Progenitor cell of endocrine pancreas (in vitro differentiated cells): Measurements from ENCODE around the gene TIGD6. TPM values are rescaled to one million over a fixed set of nuclear protein-coding genes. Genes with fewer than 3 reads are reported as not detected.

Experiments used
- DNase-seq: peaks from one replicate; pipeline ENCODE4 v3.0.0; 2021; ENCODE audit warnings: low spot score; ENCODE audit not compliant: unreplicated experiment
- H3K27ac Mint-ChIP-seq: 2 replicates; pipeline ENCODE4 v1.8.0; 2021; ENCODE audit warnings: mild to moderate bottlenecking, moderate library complexity, mixed read lengths
- H3K27me3 Mint-ChIP-seq: 2 replicates; pipeline ENCODE4 v1.8.0; 2021; ENCODE audit warnings: mixed read lengths
- H3K36me3 Mint-ChIP-seq: 2 replicates; pipeline ENCODE4 v1.8.0; 2022; ENCODE audit warnings: mixed read lengths; ENCODE audit not compliant: insufficient read depth
- H3K4me1 Mint-ChIP-seq: 2 replicates; pipeline ENCODE4 v1.8.0; 2021; ENCODE audit warnings: low read depth, mixed read lengths
- H3K4me3 Mint-ChIP-seq: 2 replicates; pipeline ENCODE4 v1.8.0; 2021; ENCODE audit warnings: low read depth, mild to moderate bottlenecking, moderate library complexity, mixed read lengths
- H3K9me3 Mint-ChIP-seq: 2 replicates; pipeline ENCODE4 v1.8.0; 2021; ENCODE audit warnings: low read depth, mixed read lengths
- CTCF ChIP-seq: fragments of 200-600 bp; sonication (generic); IDR thresholded peaks from one replicate; pipeline ENCODE4 v1.5.0; 2021; ENCODE audit warnings: antibody characterized with exemption, mild to moderate bottlenecking; ENCODE audit not compliant: unreplicated experiment
- long read RNA-seq: library from polyadenylated mRNA; unstranded; transcript quantifications from one replicate; pipeline ENCODE4 v2.0.0, GENCODE V29; 2020
- total RNA-seq: library from RNA; stranded (reverse); gene quantifications from 2 replicates; pipeline ENCODE4 v1.2.1, GENCODE V29; 2021

TIGD6 gene
- 3.8 and 4.2 TPM in 2 replicates for total RNA-seq
- long read RNA-seq, full-length matches to known transcripts = 23 of 27 reads
- long read RNA-seq, partial matches to known transcripts = 0 of 27 reads
- long read RNA-seq, other reads (novel, unspliced or antisense) = 4 of 27 reads

DNA sequence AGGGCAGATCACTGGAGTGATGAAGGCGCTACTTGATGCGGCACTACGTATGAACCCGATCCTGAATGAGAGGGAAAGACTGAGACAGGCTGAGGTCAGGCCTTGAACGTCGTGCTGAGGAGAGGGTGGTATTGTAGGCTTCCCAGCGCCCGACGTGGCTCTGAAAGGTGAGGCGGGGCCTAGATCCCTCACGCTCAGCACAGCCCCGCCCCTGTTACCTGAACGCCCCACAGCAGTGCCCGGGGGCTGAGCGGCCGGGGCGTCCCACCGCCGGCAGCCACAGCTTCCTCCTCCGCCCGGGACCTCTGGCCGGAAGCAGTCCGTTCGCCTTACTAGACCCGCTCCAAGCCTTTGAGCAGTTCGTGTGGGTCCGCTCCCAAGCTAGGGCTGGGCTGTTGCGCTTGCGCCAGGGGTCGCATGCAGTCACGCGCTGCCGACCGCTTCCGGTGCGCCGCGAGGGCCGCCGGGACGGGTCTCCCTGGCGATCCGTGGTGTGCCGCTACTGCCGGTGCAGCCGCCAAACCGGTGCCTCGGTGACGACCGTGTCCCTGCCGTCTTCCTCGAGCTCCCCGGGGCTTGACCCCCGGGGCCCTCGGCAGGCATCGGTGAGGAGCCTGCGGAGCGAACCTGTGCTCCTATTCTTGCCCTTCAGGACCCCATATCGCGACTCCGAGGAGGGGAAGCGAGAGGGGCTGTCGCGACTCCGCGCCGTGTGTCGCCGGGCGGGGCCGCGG is at the start of gene TIGD6, which contains the start of gene HMGXB3:
Gene TIGD6 (minus strand): TSS at position 399 of the 734 bp plus-strand sequence. CDS start 4,306 bp downstream, outside the sequence.
Gene HMGXB3 (plus strand): TSS at position 484 of the 734 bp plus-strand sequence. CDS start 4,114 bp downstream, outside the sequence.
- Mint-ChIP-seq H3K4me3 (peak within 1 kb of the TSS; percentile 86), H3K36me3 (peaks cover 6% of the 10 kb centered on the region)

DNA sequence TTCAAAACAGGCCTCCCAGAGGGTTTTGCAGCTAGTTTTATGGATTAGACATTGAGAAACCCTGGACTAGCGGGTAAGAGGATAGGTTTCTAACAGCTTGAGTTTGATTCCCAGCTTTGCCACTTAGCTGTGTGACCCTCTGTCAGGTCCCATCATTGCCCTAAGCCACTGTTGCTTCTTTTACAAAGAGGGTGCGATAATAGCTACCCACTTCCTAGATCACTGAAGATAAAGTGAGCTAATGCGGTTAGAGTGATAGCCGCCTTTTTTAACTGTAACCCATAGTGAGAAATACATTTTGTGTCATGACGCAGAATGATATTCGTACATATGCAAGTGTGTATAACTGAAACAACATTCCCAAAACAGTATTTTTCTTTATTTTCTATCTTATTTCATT is 45.6 kb upstream of the TIGD6 start:
- Mint-ChIP-seq H3K36me3 (peaks cover 25% of the 10 kb centered on the region), H3K27me3 (no peaks in the 10 kb centered on the region), H3K4me3 (no peak overlapping the region), H3K4me1 (no peaks in the 10 kb centered on the region), H3K27ac (no peak overlapping the region), H3K9me3 (no peaks in the 10 kb centered on the region)
- no peak for DNase-seq
- no peak for TF ChIP-seq CTCF

More for the DNA sequence above, at the start of gene TIGD6, which contains the start of gene HMGXB3:
- no peak for TF ChIP-seq CTCF
- peak; percentile 85 for DNase-seq
- H3K4me1 Mint-ChIP-seq = peaks cover 21% of the 10 kb centered on the region
- H3K9me3 Mint-ChIP-seq = no peaks in the 10 kb centered on the region
- H3K27me3 Mint-ChIP-seq = no peaks in the 10 kb centered on the region
- H3K27ac Mint-ChIP-seq = peak within 1 kb of the TSS; percentile 96

DNA sequence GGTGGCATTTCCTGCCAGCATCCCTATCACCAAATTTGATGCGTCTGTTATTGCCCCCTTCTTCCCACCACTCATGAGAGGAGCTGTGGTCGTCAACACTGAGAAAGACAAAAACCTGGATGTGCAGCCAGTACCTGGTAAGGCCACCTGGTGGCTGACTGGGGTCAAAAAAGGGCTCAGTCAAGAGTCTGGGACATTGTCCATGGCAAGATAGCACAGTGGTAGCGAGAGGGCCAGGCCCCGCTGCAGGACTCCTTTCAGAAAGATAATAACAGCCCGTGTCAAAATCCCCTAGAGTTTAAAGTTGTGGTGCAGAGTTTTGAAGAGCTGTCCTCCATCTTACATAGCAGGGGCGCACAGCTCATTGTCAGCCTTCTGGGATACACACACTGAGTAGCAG is 45.1 kb upstream of the TIGD6 start:
- Mint-ChIP-seq H3K36me3 (peaks cover 25% of the 10 kb centered on the region), H3K4me1 (no peaks in the 10 kb centered on the region), H3K27ac (peak overlapping the region; percentile 13), H3K4me3 (no peak overlapping the region), H3K9me3 (no peaks in the 10 kb centered on the region), H3K27me3 (no peaks in the 10 kb centered on the region)
- peak; percentile 39 for TF ChIP-seq CTCF
- DNase-seq = no peak

DNA sequence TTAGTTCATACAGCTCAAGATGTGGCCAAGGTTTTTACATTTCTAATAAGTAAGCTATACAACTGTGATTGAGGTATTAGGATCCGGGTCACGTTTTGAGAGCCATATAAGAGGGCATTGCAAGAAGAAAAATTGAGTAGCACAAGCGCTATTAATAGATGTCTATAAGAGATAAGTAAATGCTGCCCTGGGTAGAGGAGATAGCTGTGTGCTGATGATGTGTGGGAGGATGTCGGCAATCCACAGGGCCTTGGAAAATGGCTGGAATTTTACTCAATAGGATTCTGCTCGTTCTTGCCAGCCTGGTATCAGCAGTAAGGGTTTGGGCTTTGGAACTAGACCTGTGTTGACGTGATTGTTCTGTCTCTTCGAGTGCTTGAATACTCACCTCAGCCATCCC is 44.3 kb upstream of the TIGD6 start:
- no peaks in the 10 kb centered on the region for H3K9me3 Mint-ChIP-seq
- H3K4me3 Mint-ChIP-seq = no peak overlapping the region
- no peaks in the 10 kb centered on the region for H3K4me1 Mint-ChIP-seq
- no peak overlapping the region for H3K27ac Mint-ChIP-seq
- no peaks in the 10 kb centered on the region for H3K27me3 Mint-ChIP-seq
- peaks cover 23% of the 10 kb centered on the region for H3K36me3 Mint-ChIP-seq
- no peak for DNase-seq
- TF ChIP-seq CTCF = no peak

- TF ChIP-seq CTCF = no peak
- DNase-seq = no peak
- Mint-ChIP-seq H3K9me3 (no peaks in the 10 kb centered on the region), H3K4me3 (no peak overlapping the region), H3K27ac (no peak overlapping the region), H3K36me3 (peaks cover 19% of the 10 kb centered on the region), H3K27me3 (no peaks in the 10 kb centered on the region), H3K4me1 (no peaks in the 10 kb centered on the region)
Observed at GRCh38 chr5:150044329-150044681, 43.9 kb upstream of the TIGD6 start.
